Keratinocyte (primary cell): ENCODE results near the gene BAHCC1. TPM values are rescaled to one million over a fixed set of nuclear protein-coding genes. Genes with fewer than 3 reads are reported as not detected.

ENCODE experiments used
- DNase-seq: peaks from one replicate; pipeline ENCODE4 v3.0.0-alpha.2; 2011; ENCODE audit warnings: low read depth, missing footprints, low spot score
- FAIRE-seq: peaks from 2 replicates; lab custom pipeline; 2011; peaks lifted over from hg19 to GRCh38; lab: Jason Lieb, UNC
- H2AFZ ChIP-seq: 2 replicates; pipeline ENCODE4 v1.6.0; 2012; ENCODE audit warnings: low read length, control low read depth, inconsistent platforms; ENCODE audit not compliant: control insufficient read depth
- H3K27ac ChIP-seq: 2 replicates; pipeline ENCODE4 v1.5.1; 2011; ENCODE audit warnings: low read length; ENCODE audit not compliant: control insufficient read depth, insufficient read depth
- H3K27me3 ChIP-seq: 3 replicates; pipeline ENCODE4 v1.6.0; 2011; ENCODE audit warnings: low read length; ENCODE audit not compliant: control insufficient read depth, insufficient read depth; ENCODE audit errors: extremely low read depth
- H3K36me3 ChIP-seq, 2 experiments: 2 replicates in 1 of 2; 3 replicates in 1 of 2; pipeline ENCODE4 v1.5.1; 2011; ENCODE audit warnings: low read length in 2 of 2, mild to moderate bottlenecking in 1 of 2; ENCODE audit not compliant: control insufficient read depth in 2 of 2, insufficient read depth in 2 of 2; ENCODE audit errors: extremely low read depth in 1 of 2
- H3K4me1 ChIP-seq: 3 replicates; pipeline ENCODE4 v1.5.1; 2011; ENCODE audit warnings: low read length; ENCODE audit not compliant: control insufficient read depth, insufficient read depth; ENCODE audit errors: extremely low read depth
- H3K4me2 ChIP-seq: 3 replicates; pipeline ENCODE4 v1.6.0; 2011; ENCODE audit warnings: low read depth, low read length; ENCODE audit not compliant: control insufficient read depth, insufficient read depth; ENCODE audit errors: extremely low read depth
- H3K4me3 ChIP-seq, 3 experiments: fragments of 200-600 bp in 1 of 3; sonication (generic) in 1 of 3; 2 replicates in 2 of 3; 3 replicates in 1 of 3; pipeline ENCODE4 v1.5.1; 2011 to 2016; ENCODE audit warnings: low read length in 3 of 3, mild to moderate bottlenecking in 3 of 3, control low read depth in 2 of 3, inconsistent platforms in 1 of 3, low read depth in 1 of 3, mixed read lengths in 1 of 3, mixed run types in 1 of 3, moderate library complexity in 1 of 3; ENCODE audit not compliant: control insufficient read depth in 2 of 3, insufficient read depth in 2 of 3; ENCODE audit errors: extremely low read depth in 1 of 3
- H3K79me2 ChIP-seq: 2 replicates; pipeline ENCODE4 v1.6.0; 2012; ENCODE audit warnings: low read length; ENCODE audit not compliant: control insufficient read depth, insufficient read depth
- H3K9ac ChIP-seq: 3 replicates; pipeline ENCODE4 v1.6.0; 2011; ENCODE audit warnings: low read length; ENCODE audit not compliant: control insufficient read depth, insufficient read depth; ENCODE audit errors: extremely low read depth
- H3K9me1 ChIP-seq: 3 replicates; pipeline ENCODE4 v1.6.0; 2011; ENCODE audit warnings: low read length; ENCODE audit not compliant: control insufficient read depth, insufficient read depth; ENCODE audit errors: extremely low read depth
- H3K9me3 ChIP-seq: 2 replicates; pipeline ENCODE4 v1.5.1; 2012; ENCODE audit warnings: low read depth, low read length; ENCODE audit not compliant: control insufficient read depth
- H4K20me1 ChIP-seq: 3 replicates; pipeline ENCODE4 v1.6.0; 2011; ENCODE audit warnings: low read length; ENCODE audit not compliant: control insufficient read depth, insufficient read depth; ENCODE audit errors: extremely low read depth
- CTCF ChIP-seq, 3 experiments: IDR thresholded peaks in 1 of 3; conservative IDR thresholded peaks in 1 of 3; optimal IDR thresholded peaks in 1 of 3; 2 replicates in 2 of 3; 3 replicates in 1 of 3; pipeline versions ENCODE3 to v1.5.1; 2011; ENCODE audit warnings: low read length in 3 of 3, mild to moderate bottlenecking in 3 of 3, moderate library complexity in 2 of 3, control low read depth in 1 of 3, inconsistent platforms in 1 of 3; ENCODE audit not compliant: insufficient read depth in 2 of 3; ENCODE audit errors: extremely low read depth in 1 of 3
- EZH2 ChIP-seq: IDR thresholded peaks from one replicate; pipeline ENCODE4 v1.6.1; 2012; ENCODE audit warnings: inconsistent platforms, mild to moderate bottlenecking, low read length, moderate library complexity
- dilution Hi-C: fragments of 300-500 bp; cut with MboI; formaldehyde crosslinking; loops from one replicate; pipeline ENCODE4 v1.7.0; 2020; ENCODE audit warnings: low sequenced_read_pairs; ENCODE audit not compliant: extremely low pct_ligation_motif_present
- polyA plus RNA-seq, 5 experiments: library from polyadenylated mRNA; depleted of rRNA in 3 of 5; stranded (reverse) in 3 of 5; stranded (forward) in 1 of 5; unstranded in 1 of 5; fragments of >200 nt; gene quantifications; 1 replicate in 1 of 5; 2 replicates in 3 of 5; 3 replicates in 1 of 5; pipeline versions ENCODE4 v1.2.1 to v1.2.3, GENCODE V29; 2011 to 2012; ENCODE audit warnings: missing spikeins in 2 of 5, low read depth in 1 of 5, low replicate concordance in 1 of 5

The BAHCC1 gene
- polyA plus RNA-seq, 1 donor (not counting 4 experiments of a cell fraction or from before 2014, with no cell fraction given) = 0.52 TPM

GRCh38 chr17:81453076-81453475, 57.8 kb downstream of the BAHCC1 start:
- Histone ChIP-seq H3K9ac (no peak overlapping the region), H2AFZ (no peak overlapping the region), H3K27ac (no peak overlapping the region), H4K20me1 (no peaks in the 10 kb centered on the region), H3K9me3 (no peaks in the 10 kb centered on the region), H3K79me2 (no peaks in the 10 kb centered on the region), H3K27me3 (no peaks in the 10 kb centered on the region), H3K4me3 (no peak overlapping the region), H3K4me1 (no peaks in the 10 kb centered on the region), H3K36me3 (no peaks in the 10 kb centered on the region), H3K4me2 (no peak overlapping the region), H3K9me1 (no peaks in the 10 kb centered on the region)
- no peak for TF ChIP-seq EZH2
- TF ChIP-seq CTCF (optimal IDR thresholded peaks at IDR 0.05 in 1 of 3, IDR thresholded peaks at IDR 0.05 in 1 of 3, conservative IDR thresholded peaks at IDR 0.05 in 1 of 3; ENCODE audit: extremely low read depth in 1 of 3, insufficient read depth in 2 of 3, low read length in 3 of 3) = no peak
- DNase-seq (no peak), FAIRE-seq (no peak)
- dilution Hi-C loops = no loop called here

- Histone ChIP-seq H3K27ac (no peak overlapping the region), H3K9me1 (no peaks in the 10 kb centered on the region), H3K9ac (no peak overlapping the region), H3K4me2 (no peak overlapping the region), H4K20me1 (no peaks in the 10 kb centered on the region), H3K4me1 (no peaks in the 10 kb centered on the region), H3K9me3 (no peaks in the 10 kb centered on the region), H3K4me3 (no peak overlapping the region), H3K79me2 (no peaks in the 10 kb centered on the region), H2AFZ (no peak overlapping the region), H3K27me3 (no peaks in the 10 kb centered on the region), H3K36me3 (no peaks in the 10 kb centered on the region)
- DNase-seq (no peak), FAIRE-seq (no peak)
- TF ChIP-seq CTCF (optimal IDR thresholded peaks at IDR 0.05 in 1 of 3, IDR thresholded peaks at IDR 0.05 in 1 of 3, conservative IDR thresholded peaks at IDR 0.05 in 1 of 3; ENCODE audit: extremely low read depth in 1 of 3, insufficient read depth in 2 of 3, low read length in 3 of 3) = no peak
- dilution Hi-C loops = no loop called here
These were observed 58.5 kb downstream of the BAHCC1 start for GRCh38 chr17:81453712-81454111.
